ENCODE measurements around the gene ZSCAN30.

GRCh38 chr18:35303610-35304009 lies 13.6 kb upstream of the ZSCAN30 start:
- no peak for TF ChIP-seq POLR2A (IDR thresholded peaks at IDR 0.05; ENCODE audit: low read depth, low read length)
- no peak for TF ChIP-seq POLR2AphosphoS5 (IDR thresholded peaks at IDR 0.05; ENCODE audit: low read depth, low read length)
- TF ChIP-seq TAF1 (IDR thresholded peaks at IDR 0.05; ENCODE audit: borderline replicate concordance, low read depth, low read length), result no peak
